LNCaP clone FGC (cell line): Measurements from ENCODE around the gene SMAD3.

Experiments used
- DNase-seq: peaks from one replicate; pipeline ENCODE4 v3.0.0-alpha.2; 2011; ENCODE audit warnings: low read depth
- H3K4me3 ChIP-seq: 2 replicates; pipeline ENCODE4 v1.5.1; 2011; ENCODE audit warnings: mild to moderate bottlenecking, low read depth, low read length, control low read depth
- TF ChIP-seq, protein P1 (sequence below): IDR thresholded peaks from 2 replicates; pipeline ENCODE4 v1.5.1; 2012; ENCODE audit warnings: mild to moderate bottlenecking; ENCODE audit not compliant: control insufficient read depth, insufficient read depth; ENCODE audit errors: extremely low read depth

The SMAD3 gene

GRCh38 chr15:67042551-67043142 is 22.8 kb upstream of the SMAD3 start:
- TF ChIP-seq, protein P1, sequence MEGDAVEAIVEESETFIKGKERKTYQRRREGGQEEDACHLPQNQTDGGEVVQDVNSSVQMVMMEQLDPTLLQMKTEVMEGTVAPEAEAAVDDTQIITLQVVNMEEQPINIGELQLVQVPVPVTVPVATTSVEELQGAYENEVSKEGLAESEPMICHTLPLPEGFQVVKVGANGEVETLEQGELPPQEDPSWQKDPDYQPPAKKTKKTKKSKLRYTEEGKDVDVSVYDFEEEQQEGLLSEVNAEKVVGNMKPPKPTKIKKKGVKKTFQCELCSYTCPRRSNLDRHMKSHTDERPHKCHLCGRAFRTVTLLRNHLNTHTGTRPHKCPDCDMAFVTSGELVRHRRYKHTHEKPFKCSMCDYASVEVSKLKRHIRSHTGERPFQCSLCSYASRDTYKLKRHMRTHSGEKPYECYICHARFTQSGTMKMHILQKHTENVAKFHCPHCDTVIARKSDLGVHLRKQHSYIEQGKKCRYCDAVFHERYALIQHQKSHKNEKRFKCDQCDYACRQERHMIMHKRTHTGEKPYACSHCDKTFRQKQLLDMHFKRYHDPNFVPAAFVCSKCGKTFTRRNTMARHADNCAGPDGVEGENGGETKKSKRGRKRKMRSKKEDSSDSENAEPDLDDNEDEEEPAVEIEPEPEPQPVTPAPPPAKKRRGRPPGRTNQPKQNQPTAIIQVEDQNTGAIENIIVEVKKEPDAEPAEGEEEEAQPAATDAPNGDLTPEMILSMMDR: no peak
- no peak overlapping the region for H3K4me3 ChIP-seq
- no peak for DNase-seq

DNA sequence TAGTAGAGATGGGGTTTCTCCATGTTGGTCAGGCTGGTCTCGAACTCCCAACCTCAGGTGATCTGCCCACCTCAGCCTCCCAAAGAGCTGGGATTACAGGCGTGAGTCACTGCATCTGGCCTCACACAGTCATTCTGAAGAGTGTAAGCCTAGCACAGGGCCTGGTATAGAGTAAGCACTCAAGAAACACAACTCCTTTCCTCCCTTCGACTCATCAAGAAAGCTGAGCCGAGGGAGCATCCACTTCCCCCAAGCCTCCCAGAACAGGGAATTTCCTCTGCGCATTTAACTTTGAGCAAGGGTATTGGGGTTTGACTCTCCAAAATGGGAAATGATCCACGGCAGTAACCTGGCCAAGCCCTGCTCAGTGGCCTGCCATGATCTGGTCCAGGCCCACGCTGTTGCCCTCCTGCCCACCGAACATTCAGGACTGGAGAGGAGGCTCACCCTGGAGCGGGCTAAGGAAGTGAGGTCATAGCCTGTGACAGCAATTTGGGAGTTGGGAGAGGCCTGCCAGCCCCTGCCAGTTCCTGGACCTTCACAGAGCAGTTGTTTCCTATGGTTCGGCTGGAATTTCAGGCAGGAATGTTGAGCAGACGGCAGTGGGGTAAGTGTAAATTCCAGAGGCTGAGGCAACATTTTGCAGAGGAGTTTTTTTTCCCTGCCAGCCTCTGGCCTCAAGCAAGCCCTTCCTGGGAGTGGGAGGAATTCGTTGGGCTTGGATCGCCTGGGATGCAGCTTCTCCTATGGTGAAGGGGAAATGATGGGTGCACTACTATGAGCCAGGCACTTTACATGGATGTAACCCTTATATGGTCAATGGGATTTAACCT is 21.2 kb upstream of the SMAD3 start:
- DNase-seq: no peak
- no peak overlapping the region for H3K4me3 ChIP-seq
- TF ChIP-seq, protein P1: no peak

DNA sequence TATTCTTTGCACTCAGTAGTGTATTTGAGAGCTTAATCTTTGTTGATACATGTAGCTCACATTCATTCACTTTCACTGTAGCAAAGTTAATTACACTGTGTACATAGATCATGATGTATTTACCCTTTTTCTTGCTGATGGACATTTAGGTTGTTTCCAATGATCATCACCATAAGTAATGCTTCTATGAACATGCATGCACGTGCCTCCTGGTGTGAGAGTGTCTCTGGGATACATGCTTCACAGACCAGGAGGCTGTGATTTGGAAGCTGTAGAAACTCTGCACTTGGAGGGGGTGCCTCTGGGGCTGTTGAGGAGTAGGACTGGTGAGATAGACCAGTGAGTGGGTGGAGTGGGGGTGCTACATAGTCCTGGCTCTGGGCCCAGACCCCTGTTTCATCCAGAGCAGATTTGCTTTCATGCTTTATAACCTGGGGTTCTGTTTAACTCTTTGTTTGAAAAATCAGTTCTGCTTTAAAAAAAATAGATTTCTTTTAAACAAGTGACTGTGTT is 18.2 kb upstream of the SMAD3 start:
- no peak for DNase-seq
- TF ChIP-seq, protein P1: no peak
- no peak overlapping the region for H3K4me3 ChIP-seq

DNA sequence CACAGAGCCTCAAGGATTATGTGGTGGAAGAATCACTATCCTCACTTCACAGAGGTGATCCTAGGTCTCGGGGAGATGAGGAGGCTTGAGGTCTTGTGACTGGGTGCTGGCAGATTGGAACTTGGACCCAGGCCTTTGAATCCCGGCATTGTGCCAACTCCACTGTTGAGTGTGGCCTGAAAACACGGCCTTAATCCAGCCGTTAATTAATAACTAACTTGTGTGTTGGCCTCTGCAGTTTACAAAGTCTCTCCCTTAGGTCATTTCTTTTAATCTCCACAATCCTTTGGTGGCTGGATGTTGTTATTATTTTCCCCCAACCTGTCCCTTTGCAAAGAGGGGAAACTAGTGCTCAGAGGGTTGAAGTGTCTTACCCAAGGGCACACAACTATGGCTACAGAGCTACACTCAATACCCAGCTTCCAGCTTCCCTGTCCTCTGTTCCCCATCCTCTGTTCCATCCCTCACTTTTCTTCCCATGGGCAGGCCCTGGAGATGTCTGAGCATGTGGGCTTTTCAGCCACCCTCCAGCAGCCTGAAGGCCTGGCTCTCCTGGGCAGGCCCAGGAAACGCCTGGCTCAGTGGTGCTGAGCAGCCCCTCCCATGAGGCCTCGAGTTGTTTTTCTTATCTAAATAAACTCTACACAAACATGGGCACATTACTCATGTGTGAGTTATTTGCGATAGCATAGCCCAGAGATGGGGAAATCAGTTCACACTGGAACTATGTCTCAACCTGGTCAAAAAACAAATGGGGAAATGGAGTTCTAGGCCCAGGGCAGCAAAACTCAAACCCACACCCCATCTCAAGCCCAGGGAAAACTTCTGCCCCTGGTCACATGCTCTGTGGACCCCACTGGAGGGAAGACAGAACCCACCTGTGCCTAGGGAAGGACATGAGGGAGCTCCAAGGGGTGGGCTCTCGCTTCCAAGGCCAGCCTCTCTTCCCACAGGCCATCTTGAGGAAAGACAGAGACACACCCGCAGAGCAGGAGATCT is 16.8 kb upstream of the SMAD3 start:
- TF ChIP-seq, protein P1: no peak
- no peak for DNase-seq
- no peak overlapping the region for H3K4me3 ChIP-seq

DNA sequence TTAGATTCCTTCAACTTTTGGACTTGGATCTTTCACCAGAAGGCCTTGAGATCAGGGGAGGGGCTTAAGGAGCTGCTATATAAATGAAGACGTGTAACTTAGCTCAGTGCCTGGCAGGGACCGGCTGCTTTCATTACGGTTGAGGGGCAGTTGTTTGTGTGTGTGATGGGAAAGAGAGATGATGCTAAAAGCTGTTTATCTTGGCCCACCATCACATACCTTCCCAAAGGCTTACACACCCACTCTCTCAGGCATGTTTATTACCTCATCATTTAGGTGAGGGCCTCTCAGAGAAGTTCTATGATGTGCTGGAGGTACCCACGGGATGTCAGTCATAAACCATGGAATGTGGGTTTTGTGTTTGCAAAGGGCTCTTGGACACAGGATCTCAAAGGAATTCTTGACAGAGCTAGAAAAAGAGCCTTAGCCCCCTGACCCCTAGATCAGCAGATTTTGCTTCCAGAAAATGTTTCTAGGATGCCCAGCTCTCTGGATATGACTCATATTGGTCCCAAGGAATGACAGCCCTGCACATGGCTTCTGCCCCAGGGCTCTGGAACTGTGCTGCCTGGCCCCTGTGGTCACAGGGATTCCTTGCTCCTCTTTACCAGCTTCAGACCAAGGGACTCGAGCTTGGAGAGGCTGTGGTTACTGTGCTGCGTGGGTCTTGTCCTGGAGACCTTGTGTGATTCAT is 15.9 kb upstream of the SMAD3 start:
- no peak overlapping the region for H3K4me3 ChIP-seq
- TF ChIP-seq, protein P1: no peak
- no peak for DNase-seq

GRCh38 chr15:67050062-67050461 is 15.3 kb upstream of the SMAD3 start:
- TF ChIP-seq, protein P1: no peak
- no peak for DNase-seq
- H3K4me3 ChIP-seq: no peak overlapping the region
